UCSD-AML1 (cell line): ENCODE results near the gene GLRX5.
"Not testable (repeated sequence)": the region's sequence is repeated elsewhere in the genome, so short reads cannot be mapped to it uniquely, and the experiment has no call there.

Experiments used
- DNase-seq: peaks from one replicate; lab custom pipeline; 2025; ENCODE audit not compliant: unreplicated experiment; lab: John Stamatoyannopoulos, UW

GLRX5 gene

GRCh38 chr14:95549656-95550585 is 15.1 kb downstream of the GLRX5 start:
- no peak for DNase-seq

- DNase-seq = no peak
These were observed 16.6 kb downstream of the GLRX5 start for GRCh38 chr14:95551435-95551834.

- DNase-seq = no peak
These were observed 18.3 kb downstream of the GLRX5 start for GRCh38 chr14:95553141-95553540.

- no peak for DNase-seq
These were observed 20.2 kb downstream of the GLRX5 start for GRCh38 chr14:95555053-95555452.

- DNase-seq = no peak
These were observed 22.4 kb downstream of the GLRX5 start for GRCh38 chr14:95557291-95557690.

- no peak for DNase-seq
These were observed 23.0 kb downstream of the GLRX5 start for GRCh38 chr14:95557832-95558231.

- DNase-seq = no peak
These were observed 24.4 kb downstream of the GLRX5 start for GRCh38 chr14:95559203-95559602.

- peak; percentile 75 for DNase-seq
These were observed 26.2 kb downstream of the GLRX5 start for GRCh38 chr14:95561001-95561412.

GRCh38 chr14:95562892-95563685 is 28.2 kb downstream of the GLRX5 start:
- DNase-seq = no peak

- DNase-seq = no peak
These were observed 29.2 kb downstream of the GLRX5 start for GRCh38 chr14:95564060-95564459.

- DNase-seq = no peak
These were observed 34.6 kb downstream of the GLRX5 start for GRCh38 chr14:95569440-95569839.

GRCh38 chr14:95573313-95573712 is 38.5 kb downstream of the GLRX5 start:
- DNase-seq = no peak

- DNase-seq = no peak
These were observed 41.1 kb downstream of the GLRX5 start for GRCh38 chr14:95575840-95576473.

- no peak for DNase-seq
These were observed 42.4 kb downstream of the GLRX5 start for GRCh38 chr14:95577067-95577800.

GRCh38 chr14:95577870-95578269 is 43.0 kb downstream of the GLRX5 start:
- no peak for DNase-seq

GRCh38 chr14:95583836-95584617 is 49.2 kb downstream of the GLRX5 start:
- DNase-seq = not testable (repeated sequence)

GRCh38 chr14:95585953-95586620 is 51.2 kb downstream of the GLRX5 start:
- no peak for DNase-seq

- DNase-seq = not testable (repeated sequence)
These were observed 56.3 kb downstream of the GLRX5 start for GRCh38 chr14:95591182-95591581.
